Bronchus fibroblast of lung (primary cell): ENCODE measurements around the gene GIMAP4. TPM values are rescaled to one million over a fixed set of nuclear protein-coding genes. Genes with fewer than 3 reads are reported as not detected.

Experiments used
- total RNA-seq: library from RNA; depleted of rRNA; stranded (reverse); fragments of >200 nt; gene quantifications from 2 replicates; pipeline ENCODE4 v1.2.3, GENCODE V29; 2015

The GIMAP4 gene
- not detected in 2 replicates for total RNA-seq

GRCh38 chr7:150567169-150567568 is at the start of gene GIMAP4:
Gene GIMAP4, plus strand, starts transcription at chr7:150567390. Its CDS starts 2,512 bp downstream, at chr7:150569902.

Other genes with a start within 250 kb of the GIMAP4 start
- gene LRRC61, start 244.0 kb upstream of the GIMAP4 start, total RNA-seq: 6.7 and 6.8 TPM in 2 replicates
- 0.17 and 0.45 TPM in 2 replicates for gene ACTR3C, start 243.8 kb upstream of the GIMAP4 start, total RNA-seq
- gene RARRES2, start 225.8 kb upstream of the GIMAP4 start, total RNA-seq: 9.5 and 11.9 TPM in 2 replicates
- gene REPIN1, start 198.6 kb upstream of the GIMAP4 start, total RNA-seq: 70.2 and 75.7 TPM in 2 replicates
- gene ZNF775, start 188.1 kb upstream of the GIMAP4 start, total RNA-seq: 5.9 and 7.4 TPM in 2 replicates
- gene GIMAP8, start 116.8 kb upstream of the GIMAP4 start, total RNA-seq: not detected in 2 replicates
- not detected in 2 replicates for gene GIMAP7, start 52.5 kb upstream of the GIMAP4 start, total RNA-seq
- gene GIMAP6, start 65.0 kb downstream of the GIMAP4 start, total RNA-seq: not detected in 2 replicates
- gene GIMAP2, start 118.3 kb downstream of the GIMAP4 start, total RNA-seq: 0.15 and 0.34 TPM in 2 replicates
- gene GIMAP1, start 149.2 kb downstream of the GIMAP4 start, total RNA-seq: not detected in 2 replicates
- not detected in 2 replicates for gene GIMAP5, start 170.0 kb downstream of the GIMAP4 start, total RNA-seq
- gene TMEM176B, start 233.0 kb downstream of the GIMAP4 start, total RNA-seq: 0.30 TPM in 1 of 2 replicates, not detected in the other
- 0.15 and 0.50 TPM in 2 replicates for gene TMEM176A, start 233.4 kb downstream of the GIMAP4 start, total RNA-seq